GM18502 (cell line): ENCODE data around the gene SND1.

Experiments used
- ATAC-seq: cut with Tn5 transposase; IDR thresholded peaks from one replicate; pipeline ENCODE4 v1.9.1; 2021; ENCODE audit warnings: mild to moderate bottlenecking; ENCODE audit not compliant: unreplicated experiment, poor library complexity

Gene SND1

DNA sequence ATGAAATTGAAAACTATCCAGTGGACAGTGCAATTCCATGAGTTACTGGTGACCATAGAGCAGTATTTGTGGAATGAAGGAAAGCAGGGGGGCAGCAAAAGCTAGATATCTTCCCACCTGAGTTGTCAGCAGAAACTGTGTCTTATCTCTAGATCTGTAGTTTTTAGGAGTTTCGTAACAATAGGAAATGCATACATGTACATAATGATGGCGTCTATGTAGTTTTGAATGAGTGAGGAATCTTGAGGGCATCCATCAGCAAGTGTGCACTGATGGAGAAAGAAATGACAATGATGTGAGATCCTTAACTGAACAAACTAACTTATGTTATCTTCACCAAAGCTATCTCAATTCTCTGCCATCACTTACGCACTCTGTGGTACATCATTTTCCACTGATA lies 264.7 kb downstream of the SND1 start:
- no peak for ATAC-seq

DNA sequence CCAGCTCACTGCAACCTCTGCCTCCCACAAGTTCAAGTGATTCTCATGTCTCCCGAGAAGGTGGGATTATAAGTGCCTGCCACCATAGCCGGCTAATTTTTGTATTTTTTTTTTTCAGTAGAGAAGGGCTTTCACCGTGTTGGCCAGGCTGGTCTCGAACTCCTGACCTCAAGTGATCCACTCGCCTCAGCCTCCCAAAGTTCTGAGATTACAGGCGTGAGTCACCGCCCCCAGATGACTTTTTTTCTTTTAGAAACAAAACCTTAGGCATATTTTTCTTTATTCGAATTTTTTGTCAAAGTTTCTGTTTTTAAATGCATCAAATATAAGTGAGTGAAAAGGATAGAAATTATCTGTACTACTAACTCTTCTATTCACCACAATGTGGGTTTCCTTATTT lies 266.1 kb downstream of the SND1 start:
- no peak for ATAC-seq

DNA sequence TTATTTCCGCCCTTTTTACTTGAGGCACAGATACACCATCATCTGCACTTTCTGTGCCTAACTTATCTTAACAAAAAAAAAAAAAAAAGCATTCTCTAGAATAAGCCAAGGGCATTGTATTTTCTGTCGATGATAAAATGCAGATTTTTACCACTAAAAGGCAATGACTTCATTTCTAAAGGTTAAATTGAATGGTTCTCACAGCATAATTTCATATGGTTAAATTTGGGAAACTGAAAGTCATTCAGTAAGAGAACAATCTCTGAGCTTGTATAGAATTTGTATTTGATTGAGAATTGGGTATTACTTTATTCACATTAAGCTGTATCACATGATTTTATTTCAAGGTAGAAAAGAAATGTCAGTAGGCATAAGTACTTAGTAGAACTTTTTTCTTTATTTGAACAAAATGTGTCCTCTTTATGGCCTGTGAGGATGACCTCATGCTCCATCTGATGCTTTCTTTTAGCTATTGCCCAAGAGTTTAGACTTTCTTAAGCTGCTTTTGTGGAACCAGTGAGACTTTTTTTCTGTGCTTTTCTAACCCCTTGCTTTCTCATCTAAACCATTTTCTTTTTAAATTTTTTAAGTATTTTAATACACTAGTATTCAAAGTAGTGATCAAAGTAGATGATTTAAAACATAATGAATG lies 268.9 kb downstream of the SND1 start:
- no peak for ATAC-seq

DNA sequence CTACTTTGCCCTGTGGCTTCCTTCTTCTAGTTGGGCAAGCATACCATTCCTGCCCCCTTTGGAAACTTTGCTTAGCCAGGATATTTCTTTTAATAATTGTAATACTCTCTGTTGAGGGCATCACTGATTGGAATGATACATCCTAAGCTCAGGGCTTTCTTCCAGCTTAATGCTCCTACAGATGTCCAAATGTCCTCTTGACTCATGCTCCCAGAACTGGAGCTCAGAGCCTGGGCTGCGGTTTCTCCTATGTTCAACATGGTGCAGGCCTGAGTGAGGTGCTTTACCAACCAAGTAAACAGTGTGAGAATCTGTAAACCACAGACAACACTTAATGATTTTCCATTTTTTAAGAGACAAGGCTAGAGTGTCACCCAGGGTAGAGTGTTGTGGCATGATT lies 270.7 kb downstream of the SND1 start:
- no peak for ATAC-seq

DNA sequence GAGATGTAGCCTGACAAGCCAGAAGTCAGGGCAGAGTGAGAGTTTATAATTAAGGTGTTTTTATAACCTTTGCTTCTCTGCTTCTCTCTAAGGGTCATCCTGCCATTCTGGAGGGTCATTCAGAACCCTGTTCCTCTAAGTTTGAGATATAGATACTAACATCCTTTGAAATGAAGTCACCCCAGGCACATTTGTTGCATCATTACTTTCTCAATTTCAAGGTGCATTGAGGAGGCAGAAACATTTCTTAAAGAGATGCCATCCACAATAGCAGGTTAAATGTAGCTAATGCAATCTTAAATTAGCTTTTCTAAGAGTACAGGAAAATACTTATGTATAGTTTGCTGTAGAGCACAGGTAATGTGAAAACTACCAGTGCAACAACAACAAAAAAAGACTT lies 272.9 kb downstream of the SND1 start:
- no peak for ATAC-seq

DNA sequence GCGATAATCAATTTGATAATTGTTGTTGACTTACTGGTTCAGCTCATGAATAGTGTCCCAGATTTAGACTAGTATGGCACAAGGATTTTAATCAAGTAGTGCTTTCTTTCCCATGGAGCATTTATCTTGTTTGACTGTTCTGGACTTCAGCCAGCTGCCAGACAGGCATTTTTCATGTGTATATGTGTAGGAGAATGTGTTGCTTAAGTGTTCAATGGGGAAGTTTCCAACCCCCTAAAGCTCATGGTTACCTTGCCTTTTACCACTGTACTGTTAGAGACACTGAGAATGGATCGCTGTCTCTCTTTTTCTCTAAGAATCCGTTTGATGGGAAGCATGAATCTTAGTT lies 275.3 kb downstream of the SND1 start:
- no peak for ATAC-seq

DNA sequence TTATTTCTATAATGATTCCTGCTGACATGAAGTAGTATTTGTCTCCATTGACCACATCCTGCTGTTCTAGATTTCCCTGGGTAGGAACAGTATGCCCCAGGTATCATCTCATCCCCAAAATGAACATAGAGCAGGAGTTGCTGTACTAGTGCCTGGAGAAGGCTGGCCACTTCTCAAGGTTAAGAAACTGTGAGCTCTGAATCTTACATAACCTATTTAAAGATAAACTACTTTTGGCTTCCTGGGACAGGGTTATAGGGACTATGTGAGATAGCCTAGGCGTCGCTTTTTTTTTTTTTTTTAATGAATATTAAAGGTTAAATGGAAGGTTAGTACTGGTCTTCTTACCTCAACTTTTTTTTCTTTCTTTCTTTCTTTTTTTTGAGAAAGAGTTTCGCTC lies 276.2 kb downstream of the SND1 start:
- ATAC-seq, result no peak

DNA sequence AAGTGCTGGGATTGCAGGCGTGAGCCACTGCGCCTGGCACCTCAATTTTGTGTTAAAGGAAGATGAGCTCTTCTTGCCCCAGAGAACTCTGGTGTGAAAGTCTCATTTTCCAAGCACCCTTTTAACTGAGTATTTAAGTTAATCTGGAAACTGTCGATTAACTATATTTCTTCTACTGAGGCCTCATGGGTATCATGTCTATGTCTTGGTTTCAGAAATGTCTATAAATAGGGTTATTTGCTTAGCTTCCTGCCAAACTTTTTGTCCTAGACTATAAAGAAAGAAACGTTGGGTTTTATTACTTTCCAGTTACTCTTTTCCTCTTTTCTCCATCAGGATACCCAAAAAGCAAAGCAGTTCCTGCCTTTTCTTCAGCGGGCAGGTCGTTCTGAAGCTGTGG lies 276.9 kb downstream of the SND1 start:
- peak; percentile 33 for ATAC-seq

DNA sequence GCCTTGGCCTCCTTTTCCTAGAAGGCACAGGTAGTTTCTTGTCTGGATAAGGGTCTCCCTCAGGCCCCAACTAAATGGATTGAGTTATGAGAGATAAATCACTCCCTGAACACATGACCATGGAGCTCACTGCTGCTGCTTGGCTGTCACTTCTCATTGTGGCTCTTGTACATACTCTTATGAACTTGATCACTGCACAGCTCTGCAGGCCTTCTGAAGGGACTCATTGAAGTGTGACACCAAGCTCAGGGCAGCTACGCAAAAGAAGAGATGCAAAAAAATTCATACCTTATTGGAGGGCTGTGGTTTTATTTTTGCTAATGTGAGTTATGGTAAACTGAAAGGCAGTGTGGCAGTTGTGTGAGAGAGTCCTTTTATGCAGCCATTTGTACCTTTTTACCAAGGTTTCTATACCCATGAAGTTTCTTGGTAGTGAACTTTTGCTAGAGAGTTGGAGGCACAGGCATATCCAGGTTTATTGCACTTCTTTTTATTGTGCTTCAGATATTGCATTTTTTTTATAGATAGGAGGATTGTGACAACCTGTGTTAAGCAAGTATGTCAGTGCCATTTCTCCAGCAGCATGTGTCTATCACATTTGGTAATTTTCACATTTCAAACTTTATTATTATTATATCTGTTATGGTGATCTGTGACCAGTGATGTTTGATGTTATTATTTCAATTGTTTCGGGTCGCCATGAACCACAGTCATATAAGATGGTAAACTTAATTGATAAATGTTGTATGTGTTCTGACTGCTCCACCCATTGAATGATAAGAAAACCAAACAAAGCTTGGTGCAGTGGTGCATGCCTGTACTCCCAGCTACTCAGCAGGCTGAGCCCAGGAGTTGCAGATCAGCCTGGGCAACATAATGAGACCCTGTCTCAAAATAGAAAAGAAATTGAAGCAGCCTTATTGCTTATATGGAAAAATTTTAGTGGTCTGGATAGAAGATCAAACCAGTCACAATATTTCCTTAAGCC lies 278.6 kb downstream of the SND1 start:
- ATAC-seq, result peak; percentile 36

DNA sequence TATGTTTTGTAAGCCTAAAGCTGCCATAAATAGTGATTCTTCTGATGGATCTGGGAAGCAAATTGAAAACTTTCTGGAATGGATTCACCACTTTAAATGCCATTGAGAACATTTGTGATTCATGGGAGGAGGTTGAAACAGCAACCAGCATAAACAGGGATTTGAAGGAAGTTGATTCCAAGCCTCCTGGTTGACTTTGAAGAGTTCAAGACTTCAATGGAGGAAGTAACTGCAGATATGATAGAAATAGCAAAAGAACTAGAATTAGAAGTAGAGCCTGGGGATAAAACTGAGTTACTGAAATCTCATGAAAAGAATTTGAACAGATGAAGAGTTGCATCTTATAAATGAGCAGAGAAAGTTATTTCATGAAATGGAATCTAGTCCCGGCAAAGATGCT lies 280.1 kb downstream of the SND1 start:
- no peak for ATAC-seq

DNA sequence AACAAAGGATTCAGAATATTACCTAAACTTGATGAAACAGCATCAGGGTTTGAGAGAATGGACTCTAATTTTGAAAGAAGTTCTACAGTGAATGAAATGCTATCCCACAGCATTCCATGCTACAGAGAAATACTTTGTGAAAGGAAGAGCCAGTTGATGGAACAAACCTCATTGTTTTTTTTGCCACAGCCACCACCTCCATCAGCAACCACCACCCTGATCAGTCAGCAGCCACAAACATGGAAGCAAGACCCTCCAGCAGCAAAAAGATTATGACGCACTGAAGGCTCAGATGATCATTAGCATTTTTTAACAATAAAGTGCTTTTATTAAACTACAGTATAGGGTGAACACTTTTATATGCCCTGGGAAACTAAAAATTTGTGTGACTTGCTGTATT lies 280.5 kb downstream of the SND1 start:
- no peak for ATAC-seq

DNA sequence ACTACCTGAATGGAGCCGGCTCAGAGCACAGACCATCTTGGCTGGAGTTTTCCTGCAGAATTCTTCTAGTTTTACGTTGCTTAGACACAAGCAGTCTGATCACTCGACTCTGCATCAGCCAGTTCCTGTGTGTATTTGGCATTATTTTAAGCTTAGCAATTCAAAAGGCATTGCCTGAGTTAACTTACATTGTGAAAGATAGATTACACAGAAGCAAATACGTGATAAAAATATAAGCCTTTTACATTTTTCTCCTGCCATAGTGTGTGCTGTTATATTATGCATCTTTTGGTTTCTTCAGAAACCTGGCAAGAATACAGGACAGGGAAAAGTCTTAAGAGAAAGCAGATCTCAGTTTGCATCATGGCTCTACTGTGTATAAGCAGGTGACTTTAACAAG lies 281.2 kb downstream of the SND1 start:
- no peak for ATAC-seq

DNA sequence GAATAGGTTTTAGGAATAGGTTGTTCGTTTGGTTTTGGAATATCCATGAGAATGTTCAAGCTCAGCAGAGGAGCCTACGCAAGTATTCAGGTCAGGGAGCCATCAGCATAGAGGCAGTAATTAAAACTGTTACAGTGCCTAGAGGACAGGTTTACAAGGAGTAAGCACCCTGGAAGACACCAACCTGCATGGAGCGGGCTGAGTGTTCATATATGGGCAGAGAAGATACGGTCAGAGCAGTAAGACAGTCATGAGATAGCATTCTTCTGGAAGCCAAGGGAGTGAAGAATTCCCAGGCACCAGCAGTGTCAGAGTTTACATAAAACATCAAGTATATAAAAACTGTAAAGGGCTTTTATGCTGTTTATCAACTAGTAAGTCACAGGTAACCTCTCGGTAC lies 282.7 kb downstream of the SND1 start:
- ATAC-seq, result no peak

DNA sequence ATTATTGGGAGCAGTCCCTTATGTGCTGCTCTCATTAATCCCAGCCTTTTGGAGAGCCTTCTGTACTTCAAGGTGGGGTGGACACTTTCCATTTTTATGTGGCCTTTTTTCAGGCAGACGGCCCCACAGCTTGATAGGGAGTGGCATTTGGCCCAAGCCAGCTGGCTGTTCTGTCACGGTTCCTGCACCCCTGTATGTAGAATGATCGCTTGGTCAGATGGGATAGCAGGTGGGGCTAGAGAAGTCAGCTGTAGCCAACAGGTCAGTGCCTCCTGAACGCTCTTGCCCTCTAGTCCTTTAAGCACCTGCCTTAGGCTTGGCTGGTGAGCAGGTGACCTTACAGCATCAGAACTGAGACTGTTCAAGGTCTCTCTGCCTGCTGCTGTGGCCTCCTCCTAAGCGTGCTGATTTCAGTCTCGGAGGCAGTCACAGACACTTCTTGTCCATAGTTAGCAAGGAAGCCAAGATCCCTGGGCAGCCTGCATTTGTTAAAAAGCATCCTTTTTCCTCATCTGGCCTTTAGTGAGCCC lies 283.9 kb downstream of the SND1 start:
- ATAC-seq, result no peak

DNA sequence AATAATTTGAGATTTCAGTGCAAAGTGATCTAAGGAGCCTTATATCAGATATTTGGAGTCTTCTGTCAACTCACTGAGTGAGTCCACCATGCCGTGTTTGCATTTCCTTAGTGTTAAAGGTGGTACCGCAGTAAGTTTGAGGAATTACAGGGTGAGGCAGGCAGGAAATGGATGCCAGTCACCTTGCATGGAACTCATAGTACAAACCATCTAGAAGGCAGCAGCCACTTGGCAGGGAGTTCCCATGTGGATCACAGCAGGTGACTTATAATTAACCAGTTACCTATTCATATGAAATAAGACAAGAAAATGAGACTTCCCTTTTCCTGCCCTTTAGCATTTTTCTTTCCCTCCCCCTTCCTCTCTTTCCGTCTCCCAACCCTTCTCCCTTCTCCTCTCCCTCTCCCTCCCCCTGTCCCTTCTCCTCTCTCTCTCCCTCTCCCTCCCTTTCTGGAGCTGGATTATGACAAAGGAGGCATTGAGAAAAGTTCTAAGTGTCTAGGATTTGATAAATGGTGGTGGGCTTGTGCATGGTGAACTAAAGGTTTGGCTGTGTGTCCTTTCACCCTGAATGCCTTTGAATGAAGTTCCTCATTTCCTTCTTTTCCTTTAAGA lies 285.2 kb downstream of the SND1 start:
- no peak for ATAC-seq

DNA sequence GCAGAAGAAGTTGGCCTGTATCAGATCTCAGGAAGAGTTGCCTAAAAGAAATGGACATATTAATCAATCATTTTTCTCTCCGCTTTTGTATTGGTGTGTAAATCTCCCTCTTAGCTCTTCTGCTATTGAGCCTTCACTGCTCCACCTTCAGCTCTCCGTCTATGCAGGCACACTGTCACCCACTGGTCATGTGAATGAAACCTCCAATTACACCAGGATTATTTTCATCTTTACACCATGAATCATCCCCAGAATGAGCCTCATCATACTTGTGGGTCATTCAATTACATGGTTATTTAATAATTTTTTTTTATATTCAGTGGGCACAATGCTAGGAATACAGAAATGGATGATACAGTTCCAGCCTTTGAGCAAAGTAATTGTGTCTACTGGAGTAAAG lies 286.6 kb downstream of the SND1 start:
- ATAC-seq, result no peak

DNA sequence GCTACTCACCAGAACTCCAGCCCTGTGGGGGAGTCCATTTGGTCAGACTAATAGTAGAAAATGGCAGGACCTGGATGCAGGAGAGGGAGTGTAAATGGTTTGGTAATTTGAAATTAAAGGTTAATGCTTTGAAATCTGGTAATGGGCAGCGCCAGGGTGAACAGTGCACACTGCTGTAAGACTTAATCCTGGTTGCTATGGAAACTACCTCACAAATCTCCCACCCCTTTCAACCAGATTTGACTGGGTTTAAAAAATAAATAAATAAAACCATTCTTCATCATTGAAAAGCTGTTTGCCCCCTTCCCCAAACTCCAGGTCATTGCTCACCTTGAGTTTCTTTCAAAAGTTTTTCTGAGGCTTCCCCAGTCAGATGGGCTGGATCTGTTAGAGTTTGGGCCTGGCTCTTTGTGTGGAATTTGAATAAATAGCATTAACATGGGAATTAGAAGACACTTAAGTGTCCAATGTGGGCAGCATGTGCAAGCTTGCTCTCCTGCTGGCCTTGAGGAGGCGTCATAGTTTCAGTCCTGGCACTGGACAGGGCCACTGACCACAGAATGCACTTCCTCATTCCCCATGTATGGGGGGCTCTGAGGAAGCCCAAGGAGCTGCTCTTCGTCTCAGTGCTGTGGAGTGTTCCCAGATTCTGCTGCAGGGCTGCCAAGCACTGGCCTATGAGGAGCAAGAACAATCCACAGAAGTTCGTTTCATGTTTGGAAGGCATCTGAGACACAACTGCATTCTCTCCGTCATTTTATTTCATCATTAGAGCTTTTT lies 288.6 kb downstream of the SND1 start:
- ATAC-seq, result no peak

DNA sequence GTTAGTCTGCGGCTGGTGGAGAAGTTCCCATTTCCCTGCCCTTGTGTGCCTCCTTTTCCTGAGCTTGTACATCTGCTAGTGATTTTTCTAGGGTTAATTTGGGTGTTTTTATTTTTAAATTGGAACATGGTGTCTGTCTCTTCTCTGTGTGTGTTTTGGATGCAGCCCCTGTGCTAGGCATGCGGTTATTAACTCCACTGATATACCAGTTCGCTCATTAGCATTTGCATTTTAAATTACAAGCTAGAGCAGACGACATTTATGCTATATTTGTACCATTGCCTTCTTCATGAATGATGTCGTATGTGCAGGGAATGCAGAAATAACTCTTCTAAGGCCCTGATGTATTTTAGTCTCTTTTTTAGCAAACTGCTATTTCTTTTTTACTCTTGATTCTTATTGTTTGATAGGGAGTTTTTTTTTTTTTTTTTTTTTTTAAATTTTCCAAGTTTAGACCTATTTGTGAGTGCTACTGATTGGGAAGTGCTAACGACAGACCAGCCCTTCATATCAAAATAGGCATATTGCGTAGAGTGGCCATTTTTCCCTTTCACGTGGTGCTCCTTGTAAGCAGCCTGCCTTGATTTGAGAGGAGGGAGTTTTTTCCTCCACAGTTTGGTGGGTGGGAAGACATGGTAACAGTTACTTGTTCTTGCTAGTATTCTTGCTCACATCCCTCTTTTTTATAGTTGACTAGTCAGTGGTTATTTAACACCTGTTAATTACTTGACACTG lies 289.6 kb downstream of the SND1 start:
- ATAC-seq, result no peak

DNA sequence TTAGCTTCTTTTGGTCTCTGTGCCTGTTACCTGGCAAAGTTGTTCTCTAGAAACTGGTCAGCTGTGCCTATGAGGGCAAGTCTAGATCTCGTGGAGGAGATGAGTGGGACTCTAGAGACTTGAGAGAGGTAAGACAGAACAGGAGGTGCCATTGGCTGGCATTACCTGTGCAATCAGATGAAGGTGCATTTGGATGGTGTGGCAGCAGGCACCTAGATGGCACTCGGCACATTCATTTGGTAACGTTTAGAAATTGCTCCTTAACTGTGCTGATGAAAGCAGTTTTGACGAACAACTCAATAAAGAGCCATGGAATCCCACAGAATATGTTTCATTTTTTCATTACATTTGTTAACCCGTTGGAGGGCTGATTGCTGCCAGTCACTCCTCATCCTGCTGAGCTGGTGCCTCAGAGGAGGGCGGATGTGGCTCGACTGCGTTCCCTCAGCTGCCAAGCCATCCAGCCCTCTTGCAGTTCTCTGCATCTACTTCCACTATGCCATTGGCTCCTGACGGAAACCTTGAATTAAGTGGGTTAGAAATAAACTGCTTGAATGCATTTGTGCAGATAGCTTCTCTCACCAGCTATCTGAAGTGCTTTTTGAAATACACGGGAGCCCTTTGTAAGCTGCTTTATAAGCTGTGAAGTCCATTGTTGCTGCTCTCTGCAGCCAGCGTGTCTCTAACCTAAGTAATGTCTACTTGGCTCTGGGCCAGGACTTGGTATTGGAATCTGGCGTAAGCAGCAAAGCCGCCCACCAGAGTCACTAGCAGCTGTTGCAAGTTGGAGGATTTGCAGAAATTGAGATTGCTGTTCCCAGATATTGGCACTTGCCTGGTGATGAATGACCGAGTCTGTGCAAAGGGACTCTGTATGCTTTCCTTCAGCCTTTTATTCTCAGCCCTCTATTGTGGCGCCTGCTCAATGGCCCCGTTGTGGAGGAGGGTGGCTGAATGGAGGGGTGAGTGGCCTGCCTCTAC lies 291.8 kb downstream of the SND1 start:
- no peak for ATAC-seq
